BJ (cell line): Measurements from ENCODE around the gene TBC1D20. TPM values are rescaled to one million over a fixed set of nuclear protein-coding genes. Genes with fewer than 3 reads are reported as not detected.
"Not testable (repeated sequence)": the region's sequence is repeated elsewhere in the genome, so short reads cannot be mapped to it uniquely, and the experiment has no call there.

ENCODE experiments used
- CTCF ChIA-PET: fragments of 350-600 bp; formaldehyde crosslinking; extraction: SDS; loops from one replicate; lab custom pipeline; 2021; ENCODE audit warnings: antibody characterized with exemption, inconsistent platforms; lab: Yijun Ruan, JAX
- POLR2A ChIA-PET: fragments of 300-600 bp; sonication (Branson Sonifier 250); formaldehyde crosslinking; extraction: SDS; loops from one replicate; lab custom pipeline; 2021; ENCODE audit warnings: antibody characterized with exemption; lab: Charles Lee
- DNase-seq: peaks from one replicate; pipeline ENCODE4 v3.0.0-alpha.2; 2011; ENCODE audit warnings: low read depth
- H3K27me3 ChIP-seq: 2 replicates; pipeline ENCODE4 v1.6.0; 2011; ENCODE audit warnings: low read length; ENCODE audit not compliant: control insufficient read depth, insufficient read depth
- H3K36me3 ChIP-seq: 2 replicates; pipeline ENCODE4 v1.5.1; 2011; ENCODE audit warnings: low read length; ENCODE audit not compliant: control insufficient read depth, insufficient read depth
- H3K4me3 ChIP-seq: 2 replicates; pipeline ENCODE4 v1.5.1; 2011; ENCODE audit warnings: low read depth, mild to moderate bottlenecking, control low read depth, low read length
- polyA plus RNA-seq: library from polyadenylated mRNA; depleted of rRNA; stranded (reverse); fragments of >200 nt; gene quantifications from 2 replicates; pipeline ENCODE4 v1.2.3, GENCODE V29; 2011
- TF ChIP-seq, protein P1 (sequence below): IDR thresholded peaks from 2 replicates; pipeline ENCODE4 v1.5.1; 2011; ENCODE audit warnings: low read depth, mild to moderate bottlenecking, control low read depth, inconsistent platforms, low read length, moderate library complexity; ENCODE audit not compliant: insufficient read depth

TBC1D20 gene
- polyA plus RNA-seq, 1 experiment = 63.7 TPM

DNA sequence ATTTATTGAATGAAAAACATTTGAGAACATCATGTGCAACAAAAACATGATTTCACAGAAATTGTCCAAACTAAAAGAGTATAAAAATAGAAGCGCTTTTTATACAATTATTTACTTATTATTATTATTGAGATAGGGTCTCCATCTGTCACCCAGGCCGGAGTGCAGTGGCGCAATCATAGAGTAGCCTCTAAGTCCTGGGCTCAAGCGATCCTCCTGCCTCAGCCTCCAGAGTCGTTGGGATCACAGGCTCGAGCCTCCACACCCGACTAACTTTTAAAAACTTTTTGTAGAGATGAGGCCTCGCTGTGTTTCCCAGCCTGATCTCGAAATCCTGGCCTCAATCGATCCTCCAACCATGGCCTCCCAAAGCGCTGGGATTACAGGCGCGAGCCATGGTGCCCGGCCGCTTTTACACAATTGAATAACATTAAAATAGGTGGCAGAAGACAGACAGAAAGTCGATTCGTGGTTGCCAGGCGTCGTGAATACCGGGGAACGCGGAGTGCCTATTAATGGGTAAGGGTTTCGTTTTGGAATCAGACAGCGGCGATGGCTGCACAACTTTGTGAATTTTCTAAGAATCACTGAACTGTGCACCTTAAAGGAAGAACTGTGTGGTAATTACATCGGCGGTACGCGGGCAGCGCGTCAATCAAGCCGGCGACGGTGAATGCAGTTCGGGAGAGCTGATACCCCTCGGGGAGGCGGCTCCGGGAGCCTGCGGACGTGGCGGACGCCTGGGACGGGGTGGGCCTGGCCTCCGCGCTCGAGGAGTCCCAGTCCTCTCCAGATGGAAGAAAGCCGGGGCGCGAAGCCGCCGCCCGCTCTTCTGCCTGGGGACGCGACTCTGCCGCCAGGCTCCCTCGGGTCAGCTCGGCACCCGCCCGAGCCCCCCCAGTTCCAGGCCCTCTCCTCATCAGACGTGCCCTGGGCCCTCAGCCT, 807 bp downstream of the TBC1D20 start:
- Histone ChIP-seq H3K4me3 (peak overlapping the region; percentile 68), H3K36me3 (no peaks in the 10 kb centered on the region), H3K27me3 (no peaks in the 10 kb centered on the region)
- no peak for DNase-seq
- ChIA-PET CTCF (interaction anchor here (0.7 to 1.5 kb wide), 5 partner anchors 13 to 107 kb away, joined by 3 to 6 read pairs (median 3); no protein-coding TSS in a partner anchor), POLR2A (no interaction called here)
- TF ChIP-seq, protein P1, sequence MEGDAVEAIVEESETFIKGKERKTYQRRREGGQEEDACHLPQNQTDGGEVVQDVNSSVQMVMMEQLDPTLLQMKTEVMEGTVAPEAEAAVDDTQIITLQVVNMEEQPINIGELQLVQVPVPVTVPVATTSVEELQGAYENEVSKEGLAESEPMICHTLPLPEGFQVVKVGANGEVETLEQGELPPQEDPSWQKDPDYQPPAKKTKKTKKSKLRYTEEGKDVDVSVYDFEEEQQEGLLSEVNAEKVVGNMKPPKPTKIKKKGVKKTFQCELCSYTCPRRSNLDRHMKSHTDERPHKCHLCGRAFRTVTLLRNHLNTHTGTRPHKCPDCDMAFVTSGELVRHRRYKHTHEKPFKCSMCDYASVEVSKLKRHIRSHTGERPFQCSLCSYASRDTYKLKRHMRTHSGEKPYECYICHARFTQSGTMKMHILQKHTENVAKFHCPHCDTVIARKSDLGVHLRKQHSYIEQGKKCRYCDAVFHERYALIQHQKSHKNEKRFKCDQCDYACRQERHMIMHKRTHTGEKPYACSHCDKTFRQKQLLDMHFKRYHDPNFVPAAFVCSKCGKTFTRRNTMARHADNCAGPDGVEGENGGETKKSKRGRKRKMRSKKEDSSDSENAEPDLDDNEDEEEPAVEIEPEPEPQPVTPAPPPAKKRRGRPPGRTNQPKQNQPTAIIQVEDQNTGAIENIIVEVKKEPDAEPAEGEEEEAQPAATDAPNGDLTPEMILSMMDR = no peak

DNA sequence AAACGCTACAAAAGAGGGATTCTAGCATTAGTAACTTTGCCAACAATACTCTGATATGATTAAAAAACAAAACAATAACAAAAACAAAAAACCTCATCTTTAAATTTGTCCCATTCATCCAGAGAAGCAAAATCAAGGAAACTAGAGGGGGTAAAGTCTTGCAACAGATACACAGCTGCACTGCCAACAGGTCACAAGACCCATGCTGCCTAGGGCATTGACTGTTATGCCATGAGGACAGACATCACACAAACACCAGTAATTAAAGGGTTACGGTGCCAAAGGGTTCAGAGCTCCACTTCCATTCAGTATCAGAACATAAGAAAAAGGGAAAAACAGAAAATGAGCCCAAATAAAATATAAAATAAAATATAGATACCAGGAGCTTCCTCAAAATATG, 1.6 kb downstream of the TBC1D20 start:
- Histone ChIP-seq H3K4me3 (peak overlapping the region; percentile 68), H3K27me3 (no peaks in the 10 kb centered on the region), H3K36me3 (no peaks in the 10 kb centered on the region)
- DNase-seq = no peak
- TF ChIP-seq, protein P1 = no peak
- CTCF ChIA-PET = interaction anchor here (0.7 to 1.4 kb wide), 4 partner anchors 14 to 69 kb away, joined by 3 read pairs; no protein-coding TSS in a partner anchor
- POLR2A ChIA-PET = no interaction called here

DNA sequence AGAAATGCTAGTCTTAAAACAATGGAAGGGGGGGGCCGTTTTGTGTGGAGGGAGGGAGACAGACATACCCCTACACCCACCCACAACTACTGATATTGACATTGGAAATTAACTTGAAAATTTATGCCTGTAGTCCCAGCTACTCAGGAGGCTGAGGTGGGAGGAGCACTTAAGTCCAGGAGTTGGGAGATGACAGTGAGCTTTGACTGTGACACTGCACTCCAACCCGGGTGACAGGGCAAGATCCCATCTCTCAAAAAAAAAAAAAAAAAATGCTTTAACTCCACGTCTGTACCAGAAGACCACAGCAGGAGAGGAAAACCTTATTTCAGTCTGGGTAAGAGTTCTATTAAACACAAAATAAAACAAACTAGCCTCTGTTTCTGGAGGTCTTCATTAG, 2.2 kb downstream of the TBC1D20 start:
- no peaks in the 10 kb centered on the region for H3K36me3 ChIP-seq
- no peaks in the 10 kb centered on the region for H3K27me3 ChIP-seq
- CTCF ChIA-PET = interaction anchor here (0.9 to 1.4 kb wide), 2 partner anchors 15 to 68 kb away, joined by 3 read pairs; no protein-coding TSS in a partner anchor
- TF ChIP-seq, protein P1 = no peak
- no peak for DNase-seq
- POLR2A ChIA-PET = no interaction called here
- no peak overlapping the region for H3K4me3 ChIP-seq

DNA sequence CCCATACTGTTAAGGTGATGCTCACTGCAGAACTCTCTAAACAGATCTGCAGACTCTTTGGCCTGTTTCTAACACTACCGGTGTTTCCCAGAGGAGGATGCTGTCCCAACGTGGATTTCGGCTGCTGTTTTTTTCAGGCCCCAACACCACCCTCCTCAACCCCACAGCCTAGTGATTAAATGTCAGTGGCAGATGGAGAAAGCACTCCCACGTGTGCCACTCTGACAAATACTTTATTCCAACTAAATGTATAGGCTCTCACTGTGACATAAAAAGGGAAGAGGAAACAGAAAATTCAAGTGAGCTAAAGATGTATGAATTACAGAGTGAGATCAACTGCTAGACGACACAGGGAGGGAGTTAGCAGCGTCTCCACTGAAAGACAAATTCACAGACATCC, 3.6 kb downstream of the TBC1D20 start:
- DNase-seq = no peak
- ChIA-PET POLR2A (no interaction called here), CTCF (no interaction called here)
- TF ChIP-seq, protein P1 = no peak
- H3K36me3 ChIP-seq = no peaks in the 10 kb centered on the region
- no peaks in the 10 kb centered on the region for H3K27me3 ChIP-seq
- H3K4me3 ChIP-seq = no peak overlapping the region

DNA sequence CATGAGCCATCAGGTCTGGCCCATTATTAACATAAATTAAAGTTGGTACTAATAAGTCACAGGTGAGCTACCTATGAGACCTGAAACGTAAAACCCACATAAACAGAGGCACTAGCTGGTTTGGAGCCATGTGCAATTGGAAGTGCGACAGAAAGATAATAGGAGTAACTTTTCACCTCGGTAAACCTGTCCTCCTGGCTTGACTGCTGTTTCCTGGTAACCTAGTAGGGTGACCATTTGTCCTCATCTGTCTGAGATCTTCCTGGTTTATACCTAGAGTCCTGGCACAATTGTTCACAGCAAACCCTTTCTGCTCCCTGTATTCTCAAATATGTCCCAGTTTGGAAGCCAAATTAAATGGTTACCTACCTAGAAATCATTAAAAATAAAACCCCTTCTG, 7.4 kb downstream of the TBC1D20 start:
- DNase-seq = no peak
- ChIA-PET CTCF (no interaction called here), POLR2A (no interaction called here)
- Histone ChIP-seq H3K4me3 (no peak overlapping the region), H3K36me3 (no peaks in the 10 kb centered on the region), H3K27me3 (no peaks in the 10 kb centered on the region)
- TF ChIP-seq, protein P1 = no peak

DNA sequence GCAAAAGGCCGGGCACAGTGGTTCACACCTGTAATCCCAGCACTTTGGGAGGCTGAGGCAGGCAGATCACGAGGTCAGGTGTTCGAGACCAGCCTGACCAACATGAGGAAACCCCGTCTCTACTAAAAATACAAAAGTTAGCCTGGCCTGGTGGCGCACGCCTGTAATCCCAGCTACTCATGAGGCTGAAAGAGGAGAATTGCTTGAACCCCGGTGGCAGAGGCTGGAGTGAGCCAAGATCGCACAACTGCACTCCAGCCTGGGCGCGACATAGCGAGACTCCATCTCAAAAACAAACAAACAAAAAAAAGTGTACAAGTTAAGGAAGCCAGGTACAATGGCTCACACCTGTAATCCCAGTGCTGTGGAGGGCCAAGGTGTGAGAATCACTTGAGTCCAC, 10.3 kb downstream of the TBC1D20 start:
- H3K36me3 ChIP-seq, H3K4me3 ChIP-seq, H3K27me3 ChIP-seq, CTCF ChIA-PET, POLR2A ChIA-PET, DNase-seq: not testable (repeated sequence)
